Thyroid gland (tissue), 4 donors: ENCODE results near the gene TAS2R31.

Experiments used
- CTCF ChIP-seq, 6 experiments: fragments of 200-600 bp in 3 of 6; fragments of 450-650 bp in 3 of 6; sonication (generic) in 3 of 6; IDR thresholded peaks; one replicate each; pipeline ENCODE4 v1.5.1; 2016 to 2019; ENCODE audit warnings: antibody characterized with exemption in 6 of 6, mild to moderate bottlenecking in 2 of 6, inconsistent platforms in 1 of 6, moderate library complexity in 1 of 6
- POLR2A ChIP-seq, 2 donors: fragments of 450-650 bp; IDR thresholded peaks; one replicate each; pipeline ENCODE4 v1.6.1; 2017; ENCODE audit warnings: antibody characterized with exemption in 2 of 2, mild to moderate bottlenecking in 2 of 2, moderate library complexity in 1 of 2

- no peak for TF ChIP-seq CTCF (IDR thresholded peaks at IDR 0.05)
- TF ChIP-seq POLR2A (IDR thresholded peaks at IDR 0.05), result no peak
Observed at GRCh38 chr12:11078246-11078645, 47.0 kb upstream of the TAS2R31 start.
